Left lung (tissue), 10 donors: ENCODE results near the gene NUP93. TPM values are rescaled to one million over a fixed set of nuclear protein-coding genes. Genes with fewer than 3 reads are reported as not detected.
A peak's percentile ranks its signal among the peaks of the same experiment; 100 is the strongest.

Experiments used
- ATAC-seq: fragments of 200-7000 bp; cut with Tn5 transposase; one replicate; pipeline ENCODE4 v1.9.1; 2020; ENCODE audit warnings: moderate library complexity
- DNase-seq, 4 donors: peaks; one replicate each; pipeline ENCODE4 v3.0.0-alpha.2; 2013 to 2020
- H3K27ac ChIP-seq, 2 donors: fragments of 200-600 bp; sonication (generic) in 1 of 2; one replicate each; pipeline versions ENCODE4 v1.5.0 to v1.8.0; 2020 to 2021
- H3K27me3 ChIP-seq, 2 donors: fragments of 200-600 bp; sonication (generic) in 1 of 2; one replicate each; pipeline versions ENCODE4 v1.5.0 to v1.8.0; 2020 to 2021
- H3K36me3 ChIP-seq, 2 donors: fragments of 200-600 bp; sonication (generic) in 1 of 2; one replicate each; pipeline versions ENCODE4 v1.5.0 to v1.8.0; 2020 to 2021
- H3K4me1 ChIP-seq, 2 donors: fragments of 200-600 bp; one replicate each; pipeline ENCODE4 v1.8.0; 2021
- H3K4me3 ChIP-seq, 2 donors: fragments of 200-600 bp; sonication (generic) in 1 of 2; one replicate each; pipeline versions ENCODE4 v1.5.0 to v1.8.0; 2020 to 2021; ENCODE audit warnings: mild to moderate bottlenecking in 1 of 2
- H3K9me3 ChIP-seq, 2 donors: fragments of 200-600 bp; sonication (generic) in 1 of 2; one replicate each; pipeline versions ENCODE4 v1.5.0 to v1.8.0; 2020 to 2021
- CTCF ChIP-seq, 2 donors: fragments of 200-600 bp; sonication (generic) in 1 of 2; IDR thresholded peaks; one replicate each; pipeline versions ENCODE4 v1.5.0 to v1.8.0; 2021; ENCODE audit warnings: antibody characterized with exemption in 2 of 2
- intact Hi-C, 2 donors: fragments of 100-400 bp; cut with DNase I; formaldehyde crosslinking; loops; one replicate each; pipeline versions ENCODE4 v1.11.2 to v1.14.2; 2022
- polyA plus RNA-seq, 6 donors: library from polyadenylated mRNA; unstranded; fragments of 120-200 nt; gene quantifications; one replicate each; pipeline ENCODE4 v1.2.1, GENCODE V29; 2013; ENCODE audit not compliant: insufficient read length in 6 of 6
- total RNA-seq, 2 donors: library from RNA; stranded (reverse); fragmentation: NEBNext Ultra II Directional; extraction: Animal tissue kit (Norgen Biotek cat#: 25700); gene quantifications; one replicate each; pipeline ENCODE4 v1.2.1, GENCODE V29; 2021
- donor health status: DM: no; HTN: yes; CAD: no.
- donor health status: DM: no; HTN: no; CAD: no.

The NUP93 gene
- total and polyA plus RNA-seq, 8 donors = 47.1 to 75.9 (median 65.9) TPM

GRCh38 chr16:56748826-56749225, 18.9 kb downstream of the NUP93 start:
- no peak overlapping the region for H3K27ac ChIP-seq
- peaks cover 0 to 23% of the 10 kb centered on the region in 2 donors for H3K4me1 ChIP-seq
- no peaks in the 10 kb centered on the region for H3K36me3 ChIP-seq
- H3K9me3 ChIP-seq = no peaks in the 10 kb centered on the region
- no peak for TF ChIP-seq CTCF (IDR thresholded peaks at IDR 0.05)
- H3K27me3 ChIP-seq = no peaks in the 10 kb centered on the region
- DNase-seq = no peak
- ATAC-seq = no peak
- intact Hi-C loops = no loop called here
- H3K4me3 ChIP-seq = no peak overlapping the region

GRCh38 chr16:56749672-56750491, 20.0 kb downstream of the NUP93 start:
- Histone ChIP-seq H3K27me3 (no peaks in the 10 kb centered on the region), H3K36me3 (no peaks in the 10 kb centered on the region), H3K4me1 (peaks cover 0 to 23% of the 10 kb centered on the region in 2 donors), H3K27ac (peak overlapping the region; percentile 6 to 37), H3K9me3 (no peaks in the 10 kb centered on the region), H3K4me3 (no peak overlapping the region)
- TF ChIP-seq CTCF (IDR thresholded peaks at IDR 0.05) = no peak
- DNase-seq (no peak), ATAC-seq (peak; percentile 84)
- intact Hi-C loops = no loop called here

GRCh38 chr16:56753410-56753809, 23.5 kb downstream of the NUP93 start:
- H3K4me1 ChIP-seq = peaks cover 0 to 15% of the 10 kb centered on the region in 2 donors
- TF ChIP-seq CTCF (IDR thresholded peaks at IDR 0.05) = no peak
- H3K27me3 ChIP-seq = no peaks in the 10 kb centered on the region
- peaks cover 0 to under 1% of the 10 kb centered on the region in 2 donors for H3K36me3 ChIP-seq
- no peak overlapping the region for H3K27ac ChIP-seq
- ATAC-seq (no peak), DNase-seq (no peak)
- H3K9me3 ChIP-seq = no peaks in the 10 kb centered on the region
- intact Hi-C loops = no loop called here
- H3K4me3 ChIP-seq = no peak overlapping the region

- Histone ChIP-seq H3K27ac (no peak overlapping the region), H3K27me3 (no peaks in the 10 kb centered on the region), H3K36me3 (peaks cover 0 to 9% of the 10 kb centered on the region in 2 donors), H3K4me3 (no peak overlapping the region), H3K9me3 (no peaks in the 10 kb centered on the region), H3K4me1 (peaks cover 0 to 7% of the 10 kb centered on the region in 2 donors)
- intact Hi-C loops = no loop called here
- ATAC-seq (no peak), DNase-seq (no peak)
- TF ChIP-seq CTCF (IDR thresholded peaks at IDR 0.05) = no peak
Observed at GRCh38 chr16:56755038-56755437, 25.1 kb downstream of the NUP93 start.

GRCh38 chr16:56758432-56758831, 28.5 kb downstream of the NUP93 start:
- ATAC-seq (peak; percentile 87), DNase-seq (no peak)
- intact Hi-C loops = no loop called here
- TF ChIP-seq CTCF (IDR thresholded peaks at IDR 0.05) = no peak
- Histone ChIP-seq H3K27me3 (no peaks in the 10 kb centered on the region), H3K4me3 (no peak overlapping the region), H3K36me3 (peaks cover 0 to 19% of the 10 kb centered on the region in 2 donors), H3K9me3 (no peaks in the 10 kb centered on the region), H3K27ac (peak overlapping the region in 1 of 2 donors; percentile 61), H3K4me1 (no peaks in the 10 kb centered on the region)
